Neural cell (in vitro differentiated cells): Measurements from ENCODE around the gene DNAH17.

Experiments used
- POLR2AphosphoS5 ChIP-seq: IDR thresholded peaks from 2 replicates; pipeline ENCODE4 v1.6.1; 2012
- SMC3 ChIP-seq: fragments of 450-650 bp; conservative IDR thresholded peaks from 2 replicates; pipeline ENCODE4 v1.6.1; 2014; ENCODE audit warnings: antibody characterized with exemption, mild to moderate bottlenecking, moderate library complexity; ENCODE audit not compliant: poor library complexity
- TF ChIP-seq, protein P1 (sequence below): fragments of 450-650 bp; IDR thresholded peaks from 2 replicates; pipeline ENCODE4 v1.5.1; 2014; ENCODE audit warnings: antibody characterized with exemption, mild to moderate bottlenecking, moderate library complexity; ENCODE audit not compliant: poor library complexity, severe bottlenecking

DNA sequence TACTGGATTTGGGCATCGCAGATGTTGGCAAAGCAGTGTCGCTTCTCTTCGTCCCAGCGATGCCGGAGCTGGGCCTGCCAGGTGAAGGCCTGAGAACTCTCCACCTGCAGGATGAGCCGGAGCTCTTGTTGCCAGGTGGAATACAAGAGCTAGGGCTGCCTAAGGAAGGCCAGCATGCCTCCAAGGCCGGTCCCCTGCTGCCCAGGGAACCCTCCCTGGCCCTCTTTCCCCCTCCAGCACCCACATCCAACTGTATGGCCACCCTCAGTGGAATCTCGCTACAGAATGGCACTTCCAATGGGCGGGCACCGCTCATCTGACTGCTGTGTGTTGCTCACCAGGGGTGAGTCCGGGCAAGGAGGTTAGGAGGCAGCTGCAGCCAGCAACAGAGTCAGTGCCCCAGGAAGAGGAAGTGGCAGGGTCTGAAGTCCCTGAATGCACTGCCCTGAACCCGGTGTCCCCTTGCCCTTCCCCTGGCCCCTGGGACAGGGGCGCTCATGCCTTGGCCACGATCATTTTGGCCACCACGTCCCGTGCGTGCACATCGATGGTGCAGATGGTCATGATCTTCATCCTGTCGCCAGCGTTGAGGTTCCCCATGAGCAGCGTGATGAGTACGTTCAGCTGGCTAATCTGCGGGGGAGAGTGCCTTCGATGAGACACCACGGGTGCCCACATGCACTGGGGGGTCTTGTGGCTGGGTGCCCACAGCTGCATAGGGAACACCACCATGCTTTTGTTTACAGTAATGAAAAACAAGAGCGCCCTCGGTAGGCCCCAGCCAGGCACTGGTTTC, 75.8 kb downstream of the DNAH17 start:
- TF ChIP-seq POLR2AphosphoS5 (no peak), SMC3 (no peak)
- TF ChIP-seq, protein P1, sequence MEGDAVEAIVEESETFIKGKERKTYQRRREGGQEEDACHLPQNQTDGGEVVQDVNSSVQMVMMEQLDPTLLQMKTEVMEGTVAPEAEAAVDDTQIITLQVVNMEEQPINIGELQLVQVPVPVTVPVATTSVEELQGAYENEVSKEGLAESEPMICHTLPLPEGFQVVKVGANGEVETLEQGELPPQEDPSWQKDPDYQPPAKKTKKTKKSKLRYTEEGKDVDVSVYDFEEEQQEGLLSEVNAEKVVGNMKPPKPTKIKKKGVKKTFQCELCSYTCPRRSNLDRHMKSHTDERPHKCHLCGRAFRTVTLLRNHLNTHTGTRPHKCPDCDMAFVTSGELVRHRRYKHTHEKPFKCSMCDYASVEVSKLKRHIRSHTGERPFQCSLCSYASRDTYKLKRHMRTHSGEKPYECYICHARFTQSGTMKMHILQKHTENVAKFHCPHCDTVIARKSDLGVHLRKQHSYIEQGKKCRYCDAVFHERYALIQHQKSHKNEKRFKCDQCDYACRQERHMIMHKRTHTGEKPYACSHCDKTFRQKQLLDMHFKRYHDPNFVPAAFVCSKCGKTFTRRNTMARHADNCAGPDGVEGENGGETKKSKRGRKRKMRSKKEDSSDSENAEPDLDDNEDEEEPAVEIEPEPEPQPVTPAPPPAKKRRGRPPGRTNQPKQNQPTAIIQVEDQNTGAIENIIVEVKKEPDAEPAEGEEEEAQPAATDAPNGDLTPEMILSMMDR: no peak
